ENCODE data around the gene CCSER2.

Gene CCSER2

DNA sequence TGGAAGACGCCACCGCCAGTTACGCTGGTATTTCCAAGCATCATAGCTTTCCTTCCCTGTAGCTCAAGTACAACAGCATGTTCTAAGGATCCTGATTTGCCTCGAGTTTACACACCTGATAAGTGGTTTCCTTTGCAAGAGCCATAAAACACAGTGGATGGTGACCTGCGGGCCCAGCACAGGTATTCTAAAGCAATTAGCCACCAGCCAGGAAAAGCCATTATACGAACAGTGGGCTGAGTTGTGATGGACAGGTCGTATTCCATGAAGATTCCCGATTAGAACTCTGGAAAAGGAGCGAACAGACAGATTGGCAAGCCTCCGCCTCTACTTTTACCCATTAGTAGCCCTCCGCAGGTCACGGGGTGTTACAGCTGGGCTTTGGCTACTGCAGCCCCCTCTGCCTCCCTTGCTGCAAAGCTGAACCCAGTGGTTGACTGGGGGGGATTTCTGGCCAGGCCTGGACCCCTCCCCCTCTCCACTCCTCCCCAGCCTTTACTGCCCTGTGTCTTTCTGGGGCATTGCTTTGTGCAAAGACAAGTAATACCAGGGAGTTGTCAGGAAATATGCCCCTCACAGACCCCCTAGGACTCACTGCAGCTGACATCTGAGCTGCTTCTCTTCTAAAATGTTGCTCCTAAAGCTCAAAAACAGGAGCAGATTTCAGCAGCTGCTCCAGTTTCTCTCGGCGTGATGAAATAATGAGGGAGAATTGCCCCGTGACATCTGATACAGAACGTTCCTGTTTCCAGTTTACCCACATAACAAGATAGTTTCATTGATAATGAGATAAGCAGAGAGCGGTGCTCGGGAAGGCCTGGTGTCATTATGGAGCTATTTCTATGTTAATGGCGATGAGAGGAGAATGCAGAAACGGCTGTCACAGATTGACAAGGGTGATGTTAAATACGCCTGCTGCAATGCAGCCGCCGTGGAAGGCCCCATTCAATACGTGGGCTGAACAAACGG lies 214.4 kb downstream of the CCSER2 start:
- DNase-seq (ENCODE audit: low read depth in 2 of 2, low spot score in 1 of 2), result no peak

DNA sequence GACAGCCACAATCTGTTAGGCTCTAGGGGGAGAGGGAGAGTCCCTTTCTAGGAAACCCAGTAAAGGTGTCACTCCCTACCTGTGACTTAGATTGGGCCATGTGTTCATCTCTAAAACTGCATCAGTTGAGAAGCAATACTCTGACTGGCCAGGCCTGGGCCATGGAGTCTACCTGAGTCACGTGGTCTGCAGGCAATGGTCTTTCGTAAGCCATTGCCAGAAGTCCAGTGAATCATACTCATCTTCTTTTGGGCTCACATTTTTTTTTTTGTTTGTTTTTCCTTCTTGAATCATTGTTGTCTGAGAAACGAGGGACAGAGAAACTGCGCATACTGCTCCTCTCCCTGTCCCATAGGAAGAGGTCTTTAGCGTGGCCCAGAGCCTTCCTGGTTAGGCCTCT lies 215.6 kb downstream of the CCSER2 start:
- DNase-seq (ENCODE audit: low read depth in 2 of 2, low spot score in 1 of 2), result no peak

DNA sequence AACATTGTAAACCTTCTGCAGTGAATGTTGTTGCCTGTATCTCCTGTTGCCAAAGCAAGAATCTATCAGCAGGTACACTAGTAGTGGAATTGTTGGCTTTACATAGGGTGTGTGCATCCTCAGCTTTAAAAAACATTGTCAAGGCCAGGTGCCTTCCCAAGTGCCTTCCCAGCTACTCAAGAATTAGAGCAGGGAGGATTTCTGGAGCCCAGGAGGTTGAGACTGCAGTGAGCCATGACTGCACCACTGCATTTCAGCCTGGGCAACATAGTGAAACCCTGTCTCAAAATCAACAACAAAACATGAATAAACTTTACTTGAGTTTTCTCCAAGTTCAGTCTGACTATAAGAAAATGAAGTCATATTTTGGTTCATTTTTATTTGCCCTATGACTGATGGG lies 217.3 kb downstream of the CCSER2 start:
- DNase-seq (ENCODE audit: low read depth in 2 of 2, low spot score in 1 of 2), result no peak

DNA sequence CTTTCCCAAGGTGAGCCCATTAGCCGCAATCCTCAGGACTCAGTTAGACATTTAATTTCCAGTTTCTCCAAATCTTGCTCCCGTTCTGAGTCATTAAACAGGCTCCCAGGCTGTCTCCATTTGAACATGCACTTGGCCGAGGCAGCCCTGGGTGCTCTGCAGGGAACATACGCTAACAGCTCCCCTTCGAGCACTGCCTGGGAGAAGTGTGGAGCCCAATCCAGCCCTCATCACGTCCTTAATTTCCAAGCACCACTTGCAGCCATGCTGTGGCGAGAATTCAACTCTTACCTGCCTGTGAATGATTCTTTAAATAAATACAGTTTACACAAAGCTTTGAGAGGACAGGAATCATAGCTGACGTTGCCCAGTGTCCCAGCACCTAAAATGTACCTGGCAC lies 218.2 kb downstream of the CCSER2 start:
- DNase-seq (ENCODE audit: low read depth in 2 of 2, low spot score in 1 of 2), result no peak

DNA sequence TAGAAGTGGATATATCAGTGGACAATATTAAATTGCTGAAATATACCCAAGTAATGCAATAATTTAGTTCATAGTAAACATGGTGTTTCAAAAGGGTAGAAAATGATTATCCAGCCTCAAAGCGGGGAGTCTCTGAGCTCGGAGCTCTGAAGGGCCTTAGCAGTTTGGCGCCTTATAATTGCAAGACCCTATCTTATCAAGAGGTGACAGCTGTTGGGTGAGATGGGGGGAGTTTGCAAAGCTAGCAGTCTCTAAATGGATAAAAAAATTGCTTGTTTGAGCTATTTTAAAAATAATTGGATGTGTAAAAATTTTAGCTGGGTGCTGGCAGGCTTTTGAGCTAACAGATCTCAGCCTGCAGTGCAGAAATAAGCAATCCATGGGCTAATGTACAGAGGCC lies 219.2 kb downstream of the CCSER2 start:
- DNase-seq (ENCODE audit: low read depth in 2 of 2, low spot score in 1 of 2), result no peak

DNA sequence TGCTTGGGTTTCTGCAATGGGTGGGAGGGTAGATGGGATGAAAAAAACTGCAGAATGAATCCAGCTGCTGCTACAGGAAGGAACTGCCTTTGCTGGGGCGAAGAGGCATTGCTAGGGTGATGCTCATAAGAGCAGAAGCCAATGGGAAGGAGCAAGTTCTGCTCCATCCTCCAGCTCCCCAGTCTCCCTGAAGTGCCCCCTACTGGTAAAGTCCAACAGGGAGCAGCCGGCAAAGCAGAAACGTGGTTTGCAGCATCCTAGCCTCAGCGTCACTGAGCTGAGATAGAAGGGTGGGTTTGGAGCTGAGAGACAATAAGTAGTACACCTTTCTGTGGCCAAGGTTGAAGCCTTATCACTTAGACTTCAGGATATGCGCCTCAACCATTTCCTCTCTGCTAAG lies 220.5 kb downstream of the CCSER2 start:
- no peak for DNase-seq (ENCODE audit: low read depth in 2 of 2, low spot score in 1 of 2)

DNA sequence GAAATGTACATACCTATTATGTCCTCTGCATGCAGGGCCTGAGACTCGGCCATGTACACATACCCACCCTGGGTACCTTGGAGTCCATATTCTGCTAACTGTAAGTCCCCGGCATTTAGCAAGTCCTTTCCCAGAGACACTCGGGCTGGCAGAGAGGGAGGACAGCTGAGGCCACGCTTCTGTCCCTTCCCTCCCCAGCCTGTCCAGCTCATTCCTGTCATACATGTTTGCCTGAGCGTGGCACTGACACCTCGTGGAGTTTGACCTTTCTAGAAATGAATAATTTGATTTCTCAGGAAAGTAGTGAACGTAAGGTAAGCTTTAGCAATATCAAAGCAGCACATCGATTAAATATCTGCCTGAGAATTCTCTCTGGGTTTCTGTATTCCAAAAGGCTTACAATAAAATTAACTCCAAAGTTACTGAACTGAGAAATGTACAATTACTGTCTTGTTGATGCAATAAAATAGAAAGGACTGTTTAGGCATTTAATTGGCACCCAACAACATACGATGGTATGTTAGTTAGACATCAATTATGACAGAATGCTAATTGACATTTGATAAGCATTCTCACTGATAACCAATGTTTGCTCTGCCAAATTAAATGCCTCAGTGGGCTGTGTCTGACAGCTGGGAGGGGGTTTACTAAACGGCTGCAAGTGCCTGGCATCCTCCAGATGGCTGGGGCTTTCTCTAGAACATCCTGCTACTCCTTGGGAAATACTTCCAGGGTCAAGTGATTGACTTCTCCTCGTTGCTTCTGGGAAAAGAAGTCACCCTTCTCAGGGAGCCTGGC lies 221.2 kb downstream of the CCSER2 start:
- no peak for DNase-seq (ENCODE audit: low read depth in 2 of 2, low spot score in 1 of 2)

DNA sequence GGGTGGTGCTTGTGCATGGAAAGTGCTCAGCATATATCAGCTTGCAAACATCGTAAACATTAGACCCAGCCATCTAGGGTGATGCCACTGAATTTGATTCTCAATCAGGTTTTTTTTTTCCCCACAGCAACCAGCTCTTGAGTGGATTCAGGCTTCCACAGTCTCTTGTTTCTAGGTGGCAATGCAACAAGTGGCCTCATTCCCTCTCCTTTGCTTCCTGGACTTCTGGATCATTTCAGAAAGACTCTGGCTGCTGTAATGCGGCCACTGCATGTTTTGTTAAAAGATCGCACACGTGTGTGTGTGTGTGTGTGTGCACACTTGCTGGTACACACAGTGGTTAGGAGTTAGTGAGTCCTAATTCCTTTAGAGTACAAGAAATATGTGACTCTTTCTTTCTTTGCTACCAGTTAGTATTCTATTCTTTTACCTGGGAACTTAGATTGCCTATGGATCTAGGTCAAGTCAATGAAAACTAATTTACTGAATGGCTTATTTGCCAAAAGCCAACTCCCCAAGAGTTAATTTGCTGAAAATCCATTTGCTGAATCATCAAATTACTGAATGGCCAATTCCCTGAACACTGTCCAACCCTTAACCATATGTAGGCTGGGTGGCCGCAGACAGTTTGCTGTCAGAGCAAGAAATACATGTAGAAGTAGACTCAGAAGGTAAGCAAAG lies 222.5 kb downstream of the CCSER2 start:
- no peak for DNase-seq (ENCODE audit: low read depth in 2 of 2, low spot score in 1 of 2)

DNA sequence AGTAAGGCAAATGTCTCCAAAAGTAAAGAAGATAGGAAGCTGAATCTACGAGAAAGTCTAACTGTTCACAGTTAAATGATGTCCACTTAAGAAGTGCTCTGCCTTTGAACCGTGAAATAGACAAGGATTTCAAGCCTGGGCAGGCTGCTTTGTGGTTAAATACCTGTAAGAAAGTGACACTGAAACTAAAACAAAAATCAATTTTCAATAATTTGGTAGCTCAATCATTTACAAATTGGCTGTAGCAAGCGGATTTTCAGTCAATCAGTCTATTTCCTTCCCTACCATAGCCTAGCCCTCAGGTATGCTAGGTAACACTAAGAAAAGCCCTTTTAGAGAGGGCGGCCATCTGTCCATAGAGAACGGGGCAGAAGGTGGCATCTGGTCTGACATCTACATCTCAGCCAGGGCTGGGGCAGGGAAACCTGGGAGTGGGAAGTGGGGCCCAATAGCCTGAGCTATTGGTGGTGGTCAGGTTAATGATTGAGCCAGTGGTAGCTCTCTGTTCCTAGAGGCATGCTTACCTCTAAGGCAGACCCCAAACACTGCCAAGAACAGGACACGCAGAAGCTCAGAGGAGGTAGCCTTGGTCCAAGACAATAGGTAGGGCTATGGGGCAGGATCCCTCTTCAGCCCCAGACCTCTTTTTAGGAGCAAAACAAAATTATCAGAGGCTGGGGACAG lies 223.2 kb downstream of the CCSER2 start:
- DNase-seq (ENCODE audit: low read depth in 2 of 2, low spot score in 1 of 2), result no peak

DNA sequence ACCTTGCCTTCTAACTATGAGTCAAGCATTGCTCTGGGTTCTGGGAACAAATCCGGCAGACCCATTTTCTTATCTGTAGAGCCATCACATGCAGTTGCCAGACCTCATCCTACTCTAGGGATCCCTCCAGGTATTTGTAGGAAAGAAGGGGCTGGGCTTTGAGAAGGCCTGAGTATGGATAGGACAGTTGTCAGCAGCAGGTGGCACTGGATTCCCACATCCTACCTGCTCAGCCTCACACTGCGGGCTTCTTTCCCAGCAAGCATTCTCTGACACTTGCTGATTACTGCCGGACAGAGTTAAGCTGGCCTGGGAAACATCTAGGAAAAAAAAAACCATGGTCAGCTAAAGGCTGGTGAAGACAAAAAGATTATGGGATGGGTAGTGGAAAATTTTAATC lies 224.1 kb downstream of the CCSER2 start:
- no peak for DNase-seq (ENCODE audit: low read depth in 2 of 2, low spot score in 1 of 2)

DNA sequence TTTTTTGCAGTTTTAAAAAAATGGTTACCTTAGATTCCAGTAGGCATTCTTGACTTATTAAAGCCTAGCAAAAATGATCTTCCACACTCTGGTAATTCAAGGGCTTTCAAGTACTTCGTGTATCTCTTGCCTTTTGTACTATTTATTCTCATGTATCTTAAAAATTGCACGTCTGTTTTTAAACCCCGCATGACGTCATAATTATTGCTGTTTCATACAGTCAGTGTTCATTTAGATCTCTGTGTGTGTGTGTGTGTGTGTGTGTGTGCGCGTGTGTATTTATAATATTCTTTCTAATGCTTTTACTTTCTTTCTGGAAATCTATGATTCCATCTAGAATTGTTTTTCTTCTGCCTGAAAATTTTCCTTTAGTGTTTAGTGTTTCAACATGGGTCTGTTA lies 234.2 kb downstream of the CCSER2 start:
- DNase-seq (ENCODE audit: low read depth in 2 of 2, low spot score in 1 of 2), result no peak

DNA sequence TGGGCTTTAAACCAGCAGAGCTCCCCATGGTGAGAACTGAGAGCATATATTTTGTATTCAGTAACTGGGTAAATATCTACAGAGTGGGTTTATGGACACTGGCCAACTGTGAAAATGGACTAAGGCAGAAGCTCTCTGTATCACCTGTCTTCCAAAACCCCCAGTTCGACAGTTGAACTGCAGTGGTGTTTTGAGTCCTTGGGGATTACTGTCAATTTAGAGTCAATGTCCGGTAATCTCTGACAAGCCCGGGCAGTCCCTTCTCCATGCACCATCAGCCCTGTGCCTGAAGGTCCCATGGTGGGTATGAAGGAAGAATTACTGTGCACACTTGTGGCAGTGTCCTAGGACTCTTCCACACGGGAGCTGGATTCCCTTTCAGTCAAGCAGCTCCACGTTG lies 235.0 kb downstream of the CCSER2 start:
- no peak for DNase-seq (ENCODE audit: low read depth in 2 of 2, low spot score in 1 of 2)

DNA sequence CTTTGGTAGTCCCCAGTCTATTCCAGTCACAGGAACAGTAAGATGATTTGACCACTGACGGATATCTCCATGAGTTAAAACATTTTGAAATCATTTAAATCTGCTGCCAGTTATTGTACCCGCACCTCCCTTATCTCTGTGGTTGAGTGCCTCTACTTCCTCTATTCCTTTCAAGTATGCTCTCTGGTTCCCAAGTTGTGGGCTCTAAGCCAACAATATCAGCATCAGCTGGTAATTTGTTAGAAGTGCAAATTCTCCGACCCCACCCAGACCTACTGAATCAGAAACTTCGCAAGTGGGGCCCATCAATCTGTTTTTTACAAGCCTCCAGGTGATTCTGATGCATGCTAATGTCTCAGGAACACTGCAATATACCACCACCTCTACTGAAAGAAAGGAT lies 235.5 kb downstream of the CCSER2 start:
- no peak for DNase-seq (ENCODE audit: low read depth in 2 of 2, low spot score in 1 of 2)

DNA sequence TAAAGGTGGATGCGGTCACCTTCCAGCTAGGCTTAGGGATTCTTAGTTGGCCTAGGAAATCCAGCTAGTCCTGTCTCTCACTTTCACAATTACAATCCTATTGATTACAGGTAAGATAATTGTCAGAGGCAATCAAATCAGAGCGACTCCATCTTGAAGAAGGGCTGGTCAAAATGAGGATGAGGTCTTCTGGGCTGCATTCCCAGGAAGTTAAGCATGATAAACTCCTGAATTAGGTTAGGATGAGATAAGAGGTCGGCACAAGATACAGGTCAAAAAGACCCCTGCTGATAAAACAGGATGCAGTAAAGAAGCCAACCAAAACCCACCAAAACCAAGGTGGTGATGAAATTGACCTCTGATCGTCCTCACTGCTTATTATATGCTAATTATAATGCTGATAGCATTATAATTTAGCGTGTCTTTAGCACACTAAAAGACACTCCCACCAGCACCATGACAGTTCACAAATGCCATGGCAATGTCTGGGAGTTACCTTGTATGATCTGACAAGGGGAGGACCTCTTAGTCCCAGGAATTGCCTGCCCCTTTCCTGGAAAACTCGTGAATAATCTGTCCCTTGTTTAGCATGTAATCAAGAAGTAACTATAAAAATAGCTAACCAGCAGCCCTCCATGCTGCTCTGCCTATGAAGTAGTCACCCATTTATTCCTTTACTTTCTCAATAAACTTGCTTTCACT lies 237.6 kb downstream of the CCSER2 start:
- no peak for DNase-seq (ENCODE audit: low read depth in 2 of 2, low spot score in 1 of 2)

DNA sequence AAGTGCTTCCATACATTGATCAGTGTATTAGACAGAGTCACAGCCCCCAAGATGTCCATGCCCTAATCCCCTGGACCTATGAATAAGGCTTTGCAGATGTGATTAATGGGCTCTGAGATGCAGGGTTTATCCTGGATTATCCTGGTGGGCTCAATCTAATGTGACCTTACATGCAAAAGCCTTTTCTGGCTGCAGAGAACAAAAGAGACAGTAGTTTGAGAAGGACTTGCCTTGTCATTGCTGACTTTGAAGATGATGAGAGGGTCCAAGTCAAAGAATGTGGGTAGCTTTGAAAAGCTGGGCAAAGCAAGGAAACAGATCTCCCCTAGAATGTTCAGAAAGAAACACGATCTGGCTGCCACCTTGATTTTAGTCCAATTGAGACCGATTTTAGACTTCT lies 238.7 kb downstream of the CCSER2 start:
- no peak for DNase-seq (ENCODE audit: low read depth in 2 of 2, low spot score in 1 of 2)
